Chondrocyte (in vitro differentiated cells): ENCODE measurements around the gene NPNT. TPM values are rescaled to one million over a fixed set of nuclear protein-coding genes. Genes with fewer than 3 reads are reported as not detected.
A peak's percentile ranks its signal among the peaks of the same experiment; 100 is the strongest.

Experiments used
- DNase-seq: peaks from one replicate; pipeline ENCODE4 v3.0.0; 2021; ENCODE audit warnings: mixed read lengths, low spot score
- H3K27ac Mint-ChIP-seq: one replicate; pipeline ENCODE4 v1.8.0; 2021; ENCODE audit warnings: mild to moderate bottlenecking, moderate library complexity, mixed read lengths; ENCODE audit not compliant: unreplicated experiment
- H3K27me3 Mint-ChIP-seq: 2 replicates; pipeline ENCODE4 v1.8.0; 2021; ENCODE audit warnings: low read depth, mixed read lengths
- H3K36me3 Mint-ChIP-seq: 2 replicates; pipeline ENCODE4 v1.8.0; 2021; ENCODE audit warnings: low read depth, mixed read lengths
- H3K4me1 Mint-ChIP-seq: 2 replicates; pipeline ENCODE4 v1.8.0; 2021; ENCODE audit warnings: low read depth, mild to moderate bottlenecking, mixed read lengths
- H3K4me3 Mint-ChIP-seq: one replicate; pipeline ENCODE4 v1.8.0; 2021; ENCODE audit warnings: mild to moderate bottlenecking, moderate library complexity, mixed read lengths; ENCODE audit not compliant: unreplicated experiment
- H3K9me3 Mint-ChIP-seq: 2 replicates; pipeline ENCODE4 v1.8.0; 2021; ENCODE audit warnings: low read depth, mixed read lengths
- total RNA-seq: library from RNA; stranded (reverse); gene quantifications from 3 replicates; pipeline ENCODE4 v1.2.1, GENCODE V29; 2021
- TF ChIP-seq, protein P1 (sequence below): fragments of 200-600 bp; sonication (generic); IDR thresholded peaks from 2 replicates; pipeline ENCODE4 v1.5.0; 2021; ENCODE audit warnings: antibody characterized with exemption, mild to moderate bottlenecking, moderate library complexity

NPNT gene
- total RNA-seq, 1 donor from 2014 or later = 2.8 TPM

DNA sequence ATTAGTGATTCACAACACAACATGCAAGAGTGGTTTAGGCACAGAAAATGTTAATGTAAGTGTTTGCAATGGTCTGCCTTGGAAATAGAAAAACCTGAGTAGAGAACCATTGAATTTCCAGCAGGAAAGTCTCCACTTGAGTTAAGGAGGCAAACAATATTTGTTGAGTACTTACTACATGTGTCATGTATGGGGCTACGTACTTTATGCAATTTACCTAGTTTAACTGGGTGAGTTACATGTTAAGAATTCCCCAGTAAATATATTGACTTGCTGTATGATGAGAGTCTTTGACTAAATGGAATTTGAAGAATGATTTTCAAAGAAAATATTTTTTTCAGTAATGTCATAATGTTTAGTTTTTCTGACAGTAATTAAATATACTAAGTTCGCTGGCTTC, 7.8 kb upstream of the NPNT start:
- H3K27ac Mint-ChIP-seq = no peak overlapping the region
- TF ChIP-seq, protein P1, sequence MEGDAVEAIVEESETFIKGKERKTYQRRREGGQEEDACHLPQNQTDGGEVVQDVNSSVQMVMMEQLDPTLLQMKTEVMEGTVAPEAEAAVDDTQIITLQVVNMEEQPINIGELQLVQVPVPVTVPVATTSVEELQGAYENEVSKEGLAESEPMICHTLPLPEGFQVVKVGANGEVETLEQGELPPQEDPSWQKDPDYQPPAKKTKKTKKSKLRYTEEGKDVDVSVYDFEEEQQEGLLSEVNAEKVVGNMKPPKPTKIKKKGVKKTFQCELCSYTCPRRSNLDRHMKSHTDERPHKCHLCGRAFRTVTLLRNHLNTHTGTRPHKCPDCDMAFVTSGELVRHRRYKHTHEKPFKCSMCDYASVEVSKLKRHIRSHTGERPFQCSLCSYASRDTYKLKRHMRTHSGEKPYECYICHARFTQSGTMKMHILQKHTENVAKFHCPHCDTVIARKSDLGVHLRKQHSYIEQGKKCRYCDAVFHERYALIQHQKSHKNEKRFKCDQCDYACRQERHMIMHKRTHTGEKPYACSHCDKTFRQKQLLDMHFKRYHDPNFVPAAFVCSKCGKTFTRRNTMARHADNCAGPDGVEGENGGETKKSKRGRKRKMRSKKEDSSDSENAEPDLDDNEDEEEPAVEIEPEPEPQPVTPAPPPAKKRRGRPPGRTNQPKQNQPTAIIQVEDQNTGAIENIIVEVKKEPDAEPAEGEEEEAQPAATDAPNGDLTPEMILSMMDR = no peak
- no peaks in the 10 kb centered on the region for H3K36me3 Mint-ChIP-seq
- no peaks in the 10 kb centered on the region for H3K4me1 Mint-ChIP-seq
- no peak overlapping the region for H3K4me3 Mint-ChIP-seq
- DNase-seq = no peak
- peaks cover 58% of the 10 kb centered on the region for H3K27me3 Mint-ChIP-seq
- peaks cover 4% of the 10 kb centered on the region for H3K9me3 Mint-ChIP-seq

DNA sequence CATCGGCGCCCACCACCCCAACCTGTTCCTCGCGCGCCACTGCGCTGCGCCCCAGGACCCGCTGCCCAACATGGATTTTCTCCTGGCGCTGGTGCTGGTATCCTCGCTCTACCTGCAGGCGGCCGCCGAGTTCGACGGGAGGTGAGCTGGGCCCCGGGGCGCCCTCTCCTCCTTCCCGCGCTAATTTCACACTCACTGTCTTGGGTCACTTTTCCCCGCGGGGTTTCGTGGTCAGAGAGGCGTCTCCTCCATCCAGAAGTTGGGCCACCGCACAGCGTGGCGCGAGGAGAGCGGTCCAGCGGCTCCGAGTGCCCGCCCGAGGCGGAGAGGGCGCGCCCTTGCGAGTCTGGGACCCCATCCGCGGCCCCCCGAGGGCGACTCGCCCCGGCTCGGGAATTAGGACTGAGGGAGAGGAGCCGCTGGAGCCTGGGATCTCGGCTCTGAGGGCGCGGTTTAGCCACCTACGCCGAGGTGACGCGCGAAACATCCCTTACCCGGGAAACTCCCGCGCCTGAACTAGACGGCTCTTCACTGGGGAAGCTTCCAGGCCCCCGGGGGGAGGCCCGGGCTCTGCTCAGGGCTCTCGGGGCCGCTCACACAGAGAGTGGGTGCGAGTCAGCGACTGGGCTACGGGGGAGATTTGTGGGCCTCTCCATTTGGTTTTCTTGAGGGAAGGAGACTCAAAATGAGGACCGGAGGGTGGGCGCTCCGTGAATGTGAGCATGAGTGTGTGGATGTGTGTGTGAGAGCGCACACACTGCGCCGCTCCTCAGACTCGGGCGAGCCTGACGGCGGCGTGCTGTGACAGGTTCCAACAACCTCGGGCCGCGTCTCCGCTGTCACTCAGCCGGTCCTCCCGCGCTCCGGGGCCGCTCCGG, 551 bp downstream of the NPNT start:
- H3K27me3 Mint-ChIP-seq = peaks cover 87% of the 10 kb centered on the region
- H3K4me3 Mint-ChIP-seq = peak overlapping the region; percentile 71
- TF ChIP-seq, protein P1 = peak; percentile 31
- DNase-seq = peak; percentile 82
- H3K4me1 Mint-ChIP-seq = peaks cover 12% of the 10 kb centered on the region
- H3K36me3 Mint-ChIP-seq = peaks cover 2% of the 10 kb centered on the region
- no peak overlapping the region for H3K27ac Mint-ChIP-seq
- no peaks in the 10 kb centered on the region for H3K9me3 Mint-ChIP-seq

DNA sequence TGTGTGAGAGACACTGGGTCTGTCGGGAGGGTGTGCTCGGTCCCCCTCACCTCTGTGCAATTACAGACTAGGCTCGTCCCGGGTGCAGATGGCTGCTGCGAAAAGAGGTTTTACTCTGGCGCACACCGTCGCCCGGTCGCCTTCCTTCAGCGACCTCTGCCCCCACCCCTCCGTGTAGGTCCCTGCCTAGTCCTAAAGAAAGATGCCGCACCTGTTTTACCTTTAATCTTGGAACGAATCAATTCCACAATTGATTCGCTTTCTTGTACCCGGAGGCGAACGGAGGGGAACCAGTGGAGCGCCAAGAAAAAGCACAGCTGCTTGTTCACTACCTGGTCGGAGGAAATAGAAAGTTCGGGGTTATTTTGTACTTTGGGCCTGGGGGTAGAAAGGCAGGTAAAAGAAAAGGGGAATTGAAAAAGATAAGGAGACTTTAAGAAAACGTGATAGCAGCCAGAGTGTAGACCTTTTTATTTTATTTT, 1.2 kb downstream of the NPNT start:
- DNase-seq = no peak
- Mint-ChIP-seq H3K4me3 (peak overlapping the region; percentile 71), H3K27me3 (peaks cover 87% of the 10 kb centered on the region), H3K4me1 (peaks cover 12% of the 10 kb centered on the region), H3K9me3 (no peaks in the 10 kb centered on the region), H3K36me3 (peaks cover 2% of the 10 kb centered on the region), H3K27ac (no peak overlapping the region)
- TF ChIP-seq, protein P1 = no peak

DNA sequence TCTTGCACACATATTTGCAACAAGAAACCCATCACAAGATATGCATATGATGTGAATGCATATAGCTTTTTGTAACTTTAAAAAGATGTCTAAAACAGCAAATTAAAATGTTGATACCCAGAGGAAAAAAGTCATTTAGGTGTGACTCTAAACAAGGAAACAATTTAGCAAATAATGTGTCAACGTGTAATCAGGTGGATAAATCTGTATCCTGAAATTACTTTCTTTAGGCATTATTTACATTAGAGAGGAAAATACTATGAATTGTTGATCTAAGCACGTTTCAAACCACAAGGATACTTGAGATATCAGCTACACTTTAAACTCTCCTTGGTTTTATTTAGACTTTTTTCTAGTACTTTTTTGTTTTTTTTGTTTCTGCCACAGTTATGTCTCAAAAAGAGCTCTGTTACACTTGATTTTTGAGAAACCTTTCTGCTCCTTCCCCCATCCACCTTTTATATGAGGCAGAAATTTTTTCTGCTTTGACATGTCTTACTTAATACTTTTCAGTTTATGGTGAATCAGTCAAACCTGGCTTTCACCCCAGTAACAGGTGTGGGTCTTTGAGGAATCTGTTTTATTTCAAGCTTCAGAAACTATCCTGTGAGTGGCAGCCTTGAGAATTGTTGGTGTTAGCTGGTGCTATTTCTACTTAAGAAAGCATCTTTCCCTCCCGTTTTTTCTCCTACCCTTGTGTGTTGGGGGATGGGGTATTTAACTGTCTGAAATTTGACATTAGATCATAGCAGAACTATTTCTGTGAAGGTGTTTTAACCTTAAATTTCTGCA, 1.9 kb downstream of the NPNT start:
- Mint-ChIP-seq H3K4me3 (peak overlapping the region; percentile 71), H3K27ac (no peak overlapping the region), H3K27me3 (peaks cover 84% of the 10 kb centered on the region), H3K4me1 (peaks cover 12% of the 10 kb centered on the region), H3K36me3 (peaks cover 2% of the 10 kb centered on the region), H3K9me3 (no peaks in the 10 kb centered on the region)
- TF ChIP-seq, protein P1 = no peak
- no peak for DNase-seq

DNA sequence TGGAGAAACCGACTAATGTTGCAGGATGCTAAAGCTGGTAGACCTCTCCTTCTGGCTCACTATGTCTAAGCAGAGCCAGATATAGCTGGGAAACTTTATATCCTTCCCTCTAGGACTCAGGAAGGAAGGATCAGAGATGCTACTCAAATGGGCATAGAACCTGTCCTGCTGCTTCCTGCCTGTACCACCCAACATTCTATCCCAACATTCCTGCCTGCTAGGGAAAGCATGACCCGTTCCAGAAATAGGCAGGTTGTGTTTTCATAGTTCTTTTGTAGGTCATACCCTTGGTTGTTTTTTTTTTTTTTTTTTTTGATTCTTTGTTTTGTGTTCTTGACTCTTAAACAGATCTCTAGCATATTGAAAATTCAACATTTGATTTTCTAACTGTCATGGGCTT, 5.3 kb downstream of the NPNT start:
- no peak for DNase-seq
- Mint-ChIP-seq H3K4me3 (no peak overlapping the region), H3K36me3 (peaks cover 2% of the 10 kb centered on the region), H3K27ac (no peak overlapping the region), H3K27me3 (peaks cover 76% of the 10 kb centered on the region), H3K9me3 (no peaks in the 10 kb centered on the region), H3K4me1 (peaks cover 12% of the 10 kb centered on the region)
- TF ChIP-seq, protein P1 = no peak
